Measurements from ENCODE around the gene SAMD10. TPM values are rescaled to one million over a fixed set of nuclear protein-coding genes. Genes with fewer than 3 reads are reported as not detected.

The SAMD10 gene
- total RNA-seq, 1 experiment from 2014 or later, result 5.7 TPM

- Histone ChIP-seq H4K8ac (replicated peaks; ENCODE audit: insufficient read length, low read depth, low read length) (no peak overlapping the region), H3K4ac (ENCODE audit: low read depth, low read length) (no peak overlapping the region), H2BK120ac (ENCODE audit: low read depth, low read length, poor library complexity, severe bottlenecking) (no peak overlapping the region), H2AK5ac (ENCODE audit: insufficient read length, low read length) (no peak overlapping the region), H3K23me2 (ENCODE audit: insufficient read length, low read depth, low read length, poor library complexity, severe bottlenecking) (no peaks in the 10 kb centered on the region), H2BK20ac (ENCODE audit: low read depth, low read length, poor library complexity, severe bottlenecking) (no peak overlapping the region), H3K14ac (ENCODE audit: insufficient read depth, low read length) (no peak overlapping the region), H3K18ac (ENCODE audit: insufficient read length, low read depth, low read length) (no peak overlapping the region), H3K79me1 (ENCODE audit: insufficient read depth, low read depth, low read length, poor library complexity, severe bottlenecking) (no peaks in the 10 kb centered on the region), H4K5ac (ENCODE audit: insufficient read length, low read depth, low read length) (no peak overlapping the region), H4K20me1 (ENCODE audit: control insufficient read depth, insufficient read depth, insufficient read length) (peaks cover 3% of the 10 kb centered on the region), H3K23ac (ENCODE audit: insufficient read length, low read depth, low read length) (no peak overlapping the region), H3K27me3 (ENCODE audit: insufficient read depth, low read length) (no peaks in the 10 kb centered on the region), H3K56ac (ENCODE audit: insufficient read length, low read depth, low read length) (no peak overlapping the region), H3K79me2 (ENCODE audit: insufficient read depth, low read length) (peaks cover 7% of the 10 kb centered on the region; the same call in 1 of the 2 replicates), H3K9me3 (ENCODE audit: control insufficient read depth, low read depth, low read length) (no peaks in the 10 kb centered on the region), H3K27ac (ENCODE audit: insufficient read length, low read depth, low read length) (no peak overlapping the region), H2AFZ (ENCODE audit: low read length) (no peak overlapping the region), H2BK12ac (ENCODE audit: insufficient read length, low read depth, low read length) (no peak overlapping the region), H3K4me2 (ENCODE audit: insufficient read depth, insufficient read length, low read length) (no peak overlapping the region), H3K4me1 (ENCODE audit: insufficient read depth, low read length) (no peaks in the 10 kb centered on the region), H2BK15ac (ENCODE audit: low read depth, low read length) (no peak overlapping the region), H4K91ac (ENCODE audit: insufficient read length, low read depth, low read length) (no peak overlapping the region), H3K9ac (ENCODE audit: extremely low read depth, insufficient read length, low read length) (no peak overlapping the region), H2BK5ac (ENCODE audit: insufficient read length, low read length) (no peak overlapping the region), H3T11ph (ENCODE audit: low read length) (no peak overlapping the region)
- Mint-ChIP-seq H3K27ac (peak overlapping the region in 2 of 3 experiments; percentile 70 to 99; a peak in 3 of 7 replicates), H3K4me3 (peak overlapping the region in 1 of 2 experiments; percentile 29; a peak in 1 of 5 replicates), H3K9me3 (peaks cover 4 to 7% of the 10 kb centered on the region in 2 experiments; a peak in 3 of 5 replicates), H3K27me3 (ENCODE audit: low read depth) (no peaks in the 10 kb centered on the region), H3K4me1 (peaks cover 14 to 22% of the 10 kb centered on the region in 2 experiments), H3K36me3 (ENCODE audit: insufficient read depth in 1 of 3, low read depth in 3 of 3) (peaks cover 5 to 29% (median 20%) of the 10 kb centered on the region in 3 experiments)
- no CpG with 5 or more reads among the region's 27 CpGs for WGBS (ENCODE audit: extremely low coverage, insufficient read length, low lambda C conversion rate)
- DNase-seq, result no peak
- TF ChIP-seq CTCF (conservative IDR thresholded peaks at IDR 0.05), result no peak
Measured at GRCh38 chr20:63947638-63948456, 31.6 kb downstream of the SAMD10 start.

Data from H9 (cell line).